GM23248 (cell line): ENCODE measurements around the gene SLC43A1.

Experiments
- EZH2 ChIP-seq: fragments of 200-600 bp; sonication (generic); IDR thresholded peaks from 2 replicates; pipeline ENCODE4 v1.6.1; 2018; ENCODE audit warnings: antibody characterized with exemption, mild to moderate bottlenecking; ENCODE audit not compliant: insufficient read depth, poor library complexity, severe bottlenecking
- EZH2phosphoT487 ChIP-seq: fragments of 200-600 bp; sonication (generic); IDR thresholded peaks from 2 replicates; pipeline ENCODE4 v1.6.1; 2018; ENCODE audit warnings: antibody characterized with exemption, moderate library complexity, mild to moderate bottlenecking, low read depth; ENCODE audit not compliant: insufficient read depth

GRCh38 chr11:57500515-57500914, 15.0 kb downstream of the SLC43A1 start:
- no peak for TF ChIP-seq EZH2
- TF ChIP-seq EZH2phosphoT487 = no peak
